ENCODE data around the gene VAMP2.

The VAMP2 gene

GRCh38 chr17:8152112-8152775 lies 10.5 kb downstream of the VAMP2 start, which contains the start of gene PER1:
Gene PER1 (minus strand): TSS chr17:8152404. CDS start chr17:8150706, 1,698 bp downstream.
- H3K9me3 ChIP-seq (ENCODE audit: control insufficient read depth, insufficient read depth, low read depth, low read length): no peaks in the 10 kb centered on the region
- no peaks in the 10 kb centered on the region for H3K27me3 ChIP-seq (ENCODE audit: control insufficient read depth, insufficient read depth, low read length)
- peaks cover 33% of the 10 kb centered on the region for H3K4me1 ChIP-seq (ENCODE audit: control insufficient read depth, insufficient read depth, low read length)
- H3K36me3 ChIP-seq (ENCODE audit: control insufficient read depth, insufficient read depth, low read length): peaks cover 29% of the 10 kb centered on the region
- H3K9ac ChIP-seq (ENCODE audit: low read length): peak within 1 kb of the TSS; percentile 56
- H3K27ac ChIP-seq (ENCODE audit: low read depth, low read length): no peak within 1 kb of the TSS
- H3K4me3 ChIP-seq (ENCODE audit: low read depth, low read length): peak within 1 kb of the TSS; percentile 91

GRCh38 chr17:8151641-8152111 lies 11.1 kb downstream of the VAMP2 start:
- Histone ChIP-seq H3K27me3 (ENCODE audit: control insufficient read depth, insufficient read depth, low read length) (no peaks in the 10 kb centered on the region), H3K4me3 (ENCODE audit: low read depth, low read length) (peak overlapping the region; percentile 91), H3K4me1 (ENCODE audit: control insufficient read depth, insufficient read depth, low read length) (peaks cover 33% of the 10 kb centered on the region), H3K27ac (ENCODE audit: low read depth, low read length) (no peak overlapping the region), H3K36me3 (ENCODE audit: control insufficient read depth, insufficient read depth, low read length) (peaks cover 34% of the 10 kb centered on the region), H3K9ac (ENCODE audit: low read length) (peak overlapping the region; percentile 56), H3K9me3 (ENCODE audit: control insufficient read depth, insufficient read depth, low read depth, low read length) (no peaks in the 10 kb centered on the region)

- no peak overlapping the region for H3K27ac ChIP-seq (ENCODE audit: low read depth, low read length)
These were observed 11.6 kb downstream of the VAMP2 start for GRCh38 chr17:8151120-8151640.

GRCh38 chr17:8150194-8151119 lies 12.3 kb downstream of the VAMP2 start:
- H3K27ac ChIP-seq (ENCODE audit: low read depth, low read length): no peak overlapping the region
- no peaks in the 10 kb centered on the region for H3K9me3 ChIP-seq (ENCODE audit: control insufficient read depth, insufficient read depth, low read depth, low read length)
- no peaks in the 10 kb centered on the region for H3K27me3 ChIP-seq (ENCODE audit: control insufficient read depth, insufficient read depth, low read length)
- H3K36me3 ChIP-seq (ENCODE audit: control insufficient read depth, insufficient read depth, low read length): peaks cover 46% of the 10 kb centered on the region
- H3K4me3 ChIP-seq (ENCODE audit: low read depth, low read length): peak overlapping the region; percentile 91
- H3K4me1 ChIP-seq (ENCODE audit: control insufficient read depth, insufficient read depth, low read length): peaks cover 29% of the 10 kb centered on the region
- no peak overlapping the region for H3K9ac ChIP-seq (ENCODE audit: low read length)

More at GRCh38 chr17:8151120-8151640, 11.6 kb downstream of the VAMP2 start:
- Histone ChIP-seq H3K9ac (ENCODE audit: low read length) (peak overlapping the region; percentile 56), H3K36me3 (ENCODE audit: control insufficient read depth, insufficient read depth, low read length) (peaks cover 39% of the 10 kb centered on the region), H3K4me3 (ENCODE audit: low read depth, low read length) (peak overlapping the region; percentile 91), H3K9me3 (ENCODE audit: control insufficient read depth, insufficient read depth, low read depth, low read length) (no peaks in the 10 kb centered on the region), H3K27me3 (ENCODE audit: control insufficient read depth, insufficient read depth, low read length) (no peaks in the 10 kb centered on the region), H3K4me1 (ENCODE audit: control insufficient read depth, insufficient read depth, low read length) (peaks cover 33% of the 10 kb centered on the region)

GRCh38 chr17:8149419-8150193 lies 13.1 kb downstream of the VAMP2 start:
- H3K27me3 ChIP-seq (ENCODE audit: control insufficient read depth, insufficient read depth, low read length): no peaks in the 10 kb centered on the region
- no peak overlapping the region for H3K4me3 ChIP-seq (ENCODE audit: low read depth, low read length)
- no peak overlapping the region for H3K27ac ChIP-seq (ENCODE audit: low read depth, low read length)
- peaks cover 53% of the 10 kb centered on the region for H3K36me3 ChIP-seq (ENCODE audit: control insufficient read depth, insufficient read depth, low read length)
- no peaks in the 10 kb centered on the region for H3K9me3 ChIP-seq (ENCODE audit: control insufficient read depth, insufficient read depth, low read depth, low read length)
- H3K9ac ChIP-seq (ENCODE audit: low read length): no peak overlapping the region
- H3K4me1 ChIP-seq (ENCODE audit: control insufficient read depth, insufficient read depth, low read length): peaks cover 21% of the 10 kb centered on the region

- no peak overlapping the region for H3K9ac ChIP-seq (ENCODE audit: low read length)
- no peaks in the 10 kb centered on the region for H3K9me3 ChIP-seq (ENCODE audit: control insufficient read depth, insufficient read depth, low read depth, low read length)
- H3K4me1 ChIP-seq (ENCODE audit: control insufficient read depth, insufficient read depth, low read length): peaks cover 16% of the 10 kb centered on the region
- H3K27ac ChIP-seq (ENCODE audit: low read depth, low read length): no peak overlapping the region
- H3K4me3 ChIP-seq (ENCODE audit: low read depth, low read length): no peak overlapping the region
- H3K27me3 ChIP-seq (ENCODE audit: control insufficient read depth, insufficient read depth, low read length): no peaks in the 10 kb centered on the region
- H3K36me3 ChIP-seq (ENCODE audit: control insufficient read depth, insufficient read depth, low read length): peaks cover 63% of the 10 kb centered on the region
These were observed 14.2 kb downstream of the VAMP2 start for GRCh38 chr17:8148560-8148959.

GRCh38 chr17:8147805-8148404 lies 14.8 kb downstream of the VAMP2 start:
- Histone ChIP-seq H3K27me3 (ENCODE audit: control insufficient read depth, insufficient read depth, low read length) (no peaks in the 10 kb centered on the region), H3K27ac (ENCODE audit: low read depth, low read length) (no peak overlapping the region), H3K9me3 (ENCODE audit: control insufficient read depth, insufficient read depth, low read depth, low read length) (no peaks in the 10 kb centered on the region), H3K9ac (ENCODE audit: low read length) (no peak overlapping the region), H3K4me3 (ENCODE audit: low read depth, low read length) (no peak overlapping the region), H3K4me1 (ENCODE audit: control insufficient read depth, insufficient read depth, low read length) (peaks cover 10% of the 10 kb centered on the region), H3K36me3 (ENCODE audit: control insufficient read depth, insufficient read depth, low read length) (peaks cover 64% of the 10 kb centered on the region)

GRCh38 chr17:8147141-8147804 lies 15.5 kb downstream of the VAMP2 start:
- peaks cover 4% of the 10 kb centered on the region for H3K4me1 ChIP-seq (ENCODE audit: control insufficient read depth, insufficient read depth, low read length)
- H3K36me3 ChIP-seq (ENCODE audit: control insufficient read depth, insufficient read depth, low read length): peaks cover 70% of the 10 kb centered on the region
- H3K9ac ChIP-seq (ENCODE audit: low read length): no peak overlapping the region
- no peak overlapping the region for H3K27ac ChIP-seq (ENCODE audit: low read depth, low read length)
- H3K9me3 ChIP-seq (ENCODE audit: control insufficient read depth, insufficient read depth, low read depth, low read length): no peaks in the 10 kb centered on the region
- no peak overlapping the region for H3K4me3 ChIP-seq (ENCODE audit: low read depth, low read length)
- H3K27me3 ChIP-seq (ENCODE audit: control insufficient read depth, insufficient read depth, low read length): no peaks in the 10 kb centered on the region

GRCh38 chr17:8146381-8147140 lies 16.2 kb downstream of the VAMP2 start:
- H3K4me1 ChIP-seq (ENCODE audit: control insufficient read depth, insufficient read depth, low read length): peaks cover 4% of the 10 kb centered on the region
- H3K9me3 ChIP-seq (ENCODE audit: control insufficient read depth, insufficient read depth, low read depth, low read length): no peaks in the 10 kb centered on the region
- no peak overlapping the region for H3K4me3 ChIP-seq (ENCODE audit: low read depth, low read length)
- no peaks in the 10 kb centered on the region for H3K27me3 ChIP-seq (ENCODE audit: control insufficient read depth, insufficient read depth, low read length)
- H3K36me3 ChIP-seq (ENCODE audit: control insufficient read depth, insufficient read depth, low read length): peaks cover 76% of the 10 kb centered on the region
- no peak overlapping the region for H3K9ac ChIP-seq (ENCODE audit: low read length)
- no peak overlapping the region for H3K27ac ChIP-seq (ENCODE audit: low read depth, low read length)

All from HUES6 (cell line).